HCT116 (cell line): Measurements from ENCODE around the gene DNM2. TPM values are rescaled to one million over a fixed set of nuclear protein-coding genes. Genes with fewer than 3 reads are reported as not detected.

Experiments used
- ATAC-seq: fragments of 200-7000 bp; cut with Tn5 transposase; 2 replicates; pipeline ENCODE4 v1.9.1; 2020; ENCODE audit warnings: mild to moderate bottlenecking, moderate library complexity
- BruUV-seq: library from RNA; stranded (reverse); fragments of 400-500 nt; replicated peaks from 2 replicates; lab custom pipeline; 2021; lab: Mats Ljungman, UMichigan
- CTCF ChIA-PET: fragments of 300-600 bp; sonication (Branson Sonifier 250); formaldehyde crosslinking; loops from one replicate; lab custom pipeline; 2021; ENCODE audit warnings: antibody characterized with exemption; lab: Charles Lee
- POLR2A ChIA-PET: fragments of 300-600, 350-600 bp; sonication (Branson Sonifier 250); formaldehyde crosslinking; loops from one replicate; lab custom pipeline; 2021; ENCODE audit warnings: antibody characterized with exemption; lab: Charles Lee
- RAD21 ChIA-PET, 2 experiments: fragments of 300-600 bp; sonication (Branson Sonifier 250); formaldehyde crosslinking; loops; one replicate each; lab custom pipeline; 2023; ENCODE audit warnings: low total read pairs in 2 of 2; ENCODE audit not compliant: uncharacterized antibody in 2 of 2, unreplicated experiment in 2 of 2, low non-redundant PET in 1 of 2; lab: Charles Lee
- DNase-seq: peaks from one replicate; pipeline ENCODE4 v3.0.0-alpha.2; 2010; ENCODE audit warnings: low read depth, low spot score
- H2AFZ ChIP-seq: fragments of 200-600 bp; shearing (Covaris generic), sonication (generic); 2 replicates; pipeline ENCODE4 v1.6.1; 2017; ENCODE audit warnings: low read depth, mixed run types, mixed read lengths, antibody characterized with exemption, low read length; ENCODE audit not compliant: poor library complexity, severe bottlenecking
- H3K27ac ChIP-seq: 2 replicates; pipeline ENCODE4 v1.5.1; 2012; ENCODE audit warnings: low read depth, low read length
- H3K27me3 ChIP-seq: fragments of 200-600 bp; sonication (generic); 2 replicates; pipeline ENCODE4 v1.6.1; 2016; ENCODE audit warnings: mixed run types, low read length, mixed read lengths; ENCODE audit not compliant: insufficient read depth
- H3K36me3 ChIP-seq, 2 experiments: fragments of 200-500 bp in 1 of 2; fragments of 200-600 bp in 1 of 2; sonication (Bioruptor generic) in 1 of 2; sonication (generic) in 1 of 2; 2 replicates each; pipeline versions ENCODE4 v1.5.1 to v1.6.1; 2014 to 2016; ENCODE audit warnings: low read length in 2 of 2, inconsistent platforms in 1 of 2, mixed read lengths in 1 of 2, mixed run types in 1 of 2; ENCODE audit not compliant: insufficient read depth in 2 of 2, control insufficient read depth in 1 of 2
- H3K4me1 ChIP-seq, 2 experiments: fragments of 200-600 bp in 1 of 2; sonication (generic) in 1 of 2; 2 replicates each; pipeline versions ENCODE4 v1.5.1 to v1.6.1; 2012 to 2017; ENCODE audit warnings: low read length in 2 of 2, inconsistent platforms in 1 of 2, mild to moderate bottlenecking in 1 of 2, mixed read lengths in 1 of 2, mixed run types in 1 of 2, moderate library complexity in 1 of 2; ENCODE audit not compliant: insufficient read depth in 2 of 2, control insufficient read depth in 1 of 2
- H3K4me2 ChIP-seq: fragments of 200-600 bp; sonication (generic); 2 replicates; pipeline ENCODE4 v1.6.1; 2017; ENCODE audit warnings: mixed run types, low read length, mixed read lengths
- H3K4me3 ChIP-seq, 2 experiments: fragments of 200-600 bp in 1 of 2; sonication (generic) in 1 of 2; replicated peaks in 1 of 2; 2 replicates each; pipeline ENCODE4 v1.5.1; 2011 to 2016; ENCODE audit warnings: low read length in 2 of 2, control low read depth in 1 of 2, low read depth in 1 of 2, mild to moderate bottlenecking in 1 of 2, mixed read lengths in 1 of 2, mixed run types in 1 of 2
- H3K79me2 ChIP-seq: fragments of 200-600 bp; sonication (generic); 2 replicates; pipeline ENCODE4 v1.6.1; 2017; ENCODE audit warnings: mild to moderate bottlenecking, mixed run types, low read length, moderate library complexity, mixed read lengths; ENCODE audit not compliant: insufficient read depth
- H3K9ac ChIP-seq: fragments of 200-600 bp; sonication (generic); 2 replicates; pipeline ENCODE4 v1.6.1; 2016; ENCODE audit warnings: low read length, mixed read lengths
- H3K9me2 ChIP-seq: fragments of 200-600 bp; sonication (generic), shearing (Covaris generic); 2 replicates; pipeline ENCODE4 v1.6.1; 2017; ENCODE audit warnings: mixed run types, mild to moderate bottlenecking, moderate library complexity; ENCODE audit not compliant: insufficient read depth
- H3K9me3 ChIP-seq, 2 experiments: fragments of 200-500 bp in 1 of 2; fragments of 200-600 bp in 1 of 2; sonication (Bioruptor generic) in 1 of 2; sonication (generic) in 1 of 2; 2 replicates each; pipeline ENCODE4 v1.6.1; 2014 to 2017; ENCODE audit warnings: low read length in 2 of 2, mixed read lengths in 2 of 2, inconsistent platforms in 1 of 2, low read depth in 1 of 2, mild to moderate bottlenecking in 1 of 2, mixed run types in 1 of 2, moderate library complexity in 1 of 2; ENCODE audit not compliant: control insufficient read depth in 1 of 2, insufficient read depth in 1 of 2
- H4K20me1 ChIP-seq: fragments of 200-600 bp; sonication (generic), shearing (Covaris generic); 2 replicates; pipeline ENCODE4 v1.6.1; 2017; ENCODE audit warnings: mixed run types, mild to moderate bottlenecking, moderate library complexity; ENCODE audit not compliant: insufficient read depth
- CTCF ChIP-seq, 3 experiments: fragments of 200-600 bp in 1 of 3; sonication (generic) in 1 of 3; IDR thresholded peaks in 2 of 3; conservative IDR thresholded peaks in 1 of 3; 2 replicates each; pipeline ENCODE4 v1.5.1; 2012 to 2017; ENCODE audit warnings: low read depth in 2 of 3, low read length in 2 of 3, antibody characterized with exemption in 1 of 3, borderline replicate concordance in 1 of 3, control low read depth in 1 of 3, mild to moderate bottlenecking in 1 of 3, mixed read lengths in 1 of 3, mixed run types in 1 of 3, moderate library complexity in 1 of 3; ENCODE audit not compliant: insufficient read depth in 1 of 3
- EZH2 ChIP-seq: fragments of 200-600 bp; sonication (generic); IDR thresholded peaks from 2 replicates; pipeline ENCODE4 v1.6.1; 2017; ENCODE audit warnings: antibody characterized with exemption, mixed run types
- JUND ChIP-seq: IDR thresholded peaks from 2 replicates; pipeline ENCODE4 v1.6.1; 2012
- POLR2AphosphoS5 ChIP-seq: IDR thresholded peaks from 2 replicates; pipeline ENCODE4 v1.6.1; 2011; ENCODE audit warnings: mild to moderate bottlenecking, low read depth, low read length, moderate library complexity
- RAD21 ChIP-seq: IDR thresholded peaks from 2 replicates; pipeline ENCODE4 v1.6.1; 2012; ENCODE audit warnings: low read depth, mild to moderate bottlenecking
- ZFX ChIP-seq: fragments of 450-650 bp; IDR thresholded peaks from 2 replicates; pipeline ENCODE4 v1.6.1; 2017
- intact Hi-C: fragments of 100-400 bp; cut with micrococcal nuclease; formaldehyde crosslinking; loops from 2 replicates; pipeline ENCODE4 v1.10.0; 2022
- total RNA-seq: library from RNA; stranded (reverse); gene quantifications from one replicate; pipeline ENCODE4 v1.2.1, GENCODE V29; 2021; ENCODE audit not compliant: unreplicated experiment

DNM2 gene
- total RNA-seq, 1 experiment from 2014 or later: 183 TPM

DNA sequence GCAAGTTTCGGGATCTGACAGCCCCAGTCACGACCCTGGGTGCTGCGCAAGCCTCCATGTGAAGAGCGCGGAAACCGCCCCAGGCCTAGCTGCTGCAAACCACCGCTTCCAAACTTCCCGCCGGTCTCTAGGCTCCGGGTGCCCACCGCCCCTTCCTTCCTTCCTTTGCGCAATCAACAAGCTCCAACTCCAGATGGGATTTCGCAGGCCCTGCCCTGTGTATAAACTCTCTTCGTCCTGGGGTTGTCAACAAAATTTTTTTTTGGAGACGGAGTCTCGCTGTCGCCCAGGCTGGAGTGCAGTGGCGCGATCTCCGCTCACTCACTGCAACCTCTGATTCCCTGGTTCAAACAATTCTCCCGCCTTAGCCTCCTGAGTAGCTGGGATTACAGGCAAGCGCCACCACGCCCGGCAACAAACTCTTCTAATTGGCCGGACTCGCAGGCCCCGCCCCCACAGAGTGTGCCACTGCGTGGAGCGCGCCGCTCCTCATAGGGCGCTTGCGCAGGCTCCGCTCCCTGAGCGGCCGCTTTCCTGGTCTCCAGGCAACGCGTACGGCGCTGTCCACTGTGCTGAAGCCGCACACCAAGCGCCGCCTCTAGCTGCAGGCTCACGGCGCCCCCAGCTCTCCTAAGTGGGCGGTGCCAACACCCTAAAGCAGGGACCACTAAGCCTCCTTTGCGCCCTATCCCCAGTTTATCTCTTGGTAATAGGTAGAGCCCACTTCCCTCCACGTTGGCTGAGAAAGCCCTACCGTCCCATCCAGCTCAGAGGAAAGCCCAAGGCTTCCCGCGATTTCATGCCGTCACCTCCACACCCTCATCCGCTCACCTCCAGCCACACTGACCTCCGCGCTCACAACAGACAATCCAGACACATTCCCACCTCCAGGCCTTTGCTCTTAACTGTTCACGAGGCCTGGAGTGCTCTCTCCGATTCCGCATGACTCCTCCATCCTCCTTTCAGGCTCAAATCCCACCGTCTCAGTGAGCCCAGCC lies 22.2 kb upstream of the DNM2 start (continued):
- TF ChIP-seq CTCF (IDR thresholded peaks at IDR 0.05 in 2 of 3, conservative IDR thresholded peaks at IDR 0.05 in 1 of 3; ENCODE audit: borderline replicate concordance in 1 of 3, insufficient read depth in 1 of 3, low read depth in 2 of 3, low read length in 2 of 3) (no peak), POLR2AphosphoS5 (peak; percentile 36), JUND (no peak), EZH2 (no peak)

- Histone ChIP-seq H3K27me3 (no peaks in the 10 kb centered on the region), H3K4me1 (peaks cover 11 to 32% of the 10 kb centered on the region in 2 experiments), H3K4me3 (peak overlapping the region in 1 of 2 experiments; percentile 19; a peak in 1 of 4 replicates), H3K79me2 (peaks cover 11% of the 10 kb centered on the region), H3K9me3 (no peaks in the 10 kb centered on the region), H3K9me2 (no peaks in the 10 kb centered on the region), H3K36me3 (peaks cover 0 to 6% of the 10 kb centered on the region in 2 experiments; a peak in 1 of 4 replicates), H3K27ac (no peak overlapping the region), H3K4me2 (peak overlapping the region; percentile 92), H4K20me1 (peaks cover under 1% of the 10 kb centered on the region; the same call in 1 of the 2 replicates), H2AFZ (no peak overlapping the region), H3K9ac (no peak overlapping the region)
- peak; percentile 48 for DNase-seq
- ChIA-PET CTCF (interaction anchor here (0.6 to 5.7 kb wide), 28 partner anchors 10 to 439 kb away, joined by 3 to 43 read pairs (median 4); partner anchors contain the start of genes CDC37, CDKN2D, DNM2 and KRI1), POLR2A (no interaction called here), RAD21 (interaction anchor here (0.6 to 1.5 kb wide), 8 partner anchors 55 to 294 kb away, joined by 3 to 10 read pairs (median 4); no protein-coding TSS in a partner anchor)
- no TSS peak for BruUV-seq
- ATAC-seq: no peak
- peak; percentile 54 to 83 (median 66) for TF ChIP-seq CTCF (IDR thresholded peaks at IDR 0.05 in 2 of 3, conservative IDR thresholded peaks at IDR 0.05 in 1 of 3; ENCODE audit: borderline replicate concordance in 1 of 3, insufficient read depth in 1 of 3, low read depth in 2 of 3, low read length in 2 of 3)
- TF ChIP-seq ZFX: no peak
- TF ChIP-seq RAD21: peak; percentile 86
- intact Hi-C loops: loop anchor here (1.0 to 5.0 kb wide), 5 partner anchors 47 to 295 kb away; partner anchors contain the start of gene ILF3
Measured at GRCh38 chr19:10699650-10700335, 18.1 kb upstream of the DNM2 start.
